SK-N-SH (cell line): ENCODE results near the gene EYA2. TPM values are rescaled to one million over a fixed set of nuclear protein-coding genes. Genes with fewer than 3 reads are reported as not detected.
"Not testable (repeated sequence)": the region's sequence is repeated elsewhere in the genome, so short reads cannot be mapped to it uniquely, and the experiment has no call there.

Experiments used
- CTCF ChIA-PET: fragments of 300-600, 350-600 bp; formaldehyde crosslinking; extraction: SDS; loops from one replicate; lab custom pipeline; 2021; lab: Yijun Ruan, JAX
- POLR2A ChIA-PET: fragments of 350-600 bp; sonication (Branson Sonifier 250); formaldehyde crosslinking; extraction: SDS; loops from one replicate; lab custom pipeline; 2020; ENCODE audit warnings: antibody characterized with exemption, inconsistent platforms; lab: Yijun Ruan, JAX
- DNase-seq: peaks from one replicate; pipeline ENCODE4 v3.0.0; 2012
- H2AFZ ChIP-seq: fragments of 200-600 bp; sonication (generic); 2 replicates; pipeline ENCODE4 v1.8.1; 2016; ENCODE audit warnings: antibody characterized with exemption, mild to moderate bottlenecking, low read depth
- H3F3A ChIP-seq: fragments of 200-600 bp; sonication (generic); replicated peaks from 2 replicates; pipeline ENCODE3; 2016; ENCODE audit warnings: antibody characterized with exemption, mild to moderate bottlenecking; ENCODE audit not compliant: insufficient read depth
- H3K27ac ChIP-seq, 2 experiments: fragments of 200-500 bp in 1 of 2; fragments of 200-600 bp in 1 of 2; sonication (Bioruptor generic) in 1 of 2; sonication (generic), shearing (Covaris generic) in 1 of 2; 2 replicates each; pipeline versions ENCODE4 v1.5.1 to v1.6.1; 2014 to 2016; ENCODE audit warnings: low read depth in 2 of 2, inconsistent platforms in 1 of 2, low read length in 1 of 2, mild to moderate bottlenecking in 1 of 2, mixed read lengths in 1 of 2
- H3K27me3 ChIP-seq: fragments of 200-600 bp; sonication (generic), shearing (Covaris generic); 2 replicates; pipeline ENCODE4 v1.6.1; 2016; ENCODE audit warnings: mixed run types; ENCODE audit not compliant: insufficient read depth
- H3K36me3 ChIP-seq, 2 experiments: fragments of 200-500 bp in 1 of 2; fragments of 200-600 bp in 1 of 2; sonication (Bioruptor generic) in 1 of 2; sonication (generic) in 1 of 2; replicated peaks in 1 of 2; 2 replicates each; pipeline versions ENCODE3 to v1.5.1; 2014 to 2016; ENCODE audit warnings: low read length in 1 of 2, mild to moderate bottlenecking in 1 of 2; ENCODE audit not compliant: insufficient read depth in 2 of 2, control insufficient read depth in 1 of 2
- H3K4me1 ChIP-seq, 2 experiments: fragments of 200-500 bp in 1 of 2; fragments of 200-600 bp in 1 of 2; sonication (Bioruptor generic) in 1 of 2; sonication (generic), shearing (Covaris generic) in 1 of 2; 2 replicates each; pipeline versions ENCODE4 v1.5.1 to v1.6.1; 2014 to 2016; ENCODE audit warnings: low read depth in 1 of 2, low read length in 1 of 2, mixed run types in 1 of 2; ENCODE audit not compliant: insufficient read depth in 2 of 2, control insufficient read depth in 1 of 2
- H3K4me2 ChIP-seq: fragments of 200-600 bp; sonication (generic), shearing (Covaris generic); 2 replicates; pipeline ENCODE4 v1.6.1; 2017; ENCODE audit warnings: mixed run types
- H3K4me3 ChIP-seq, 2 experiments: fragments of 200-500 bp in 1 of 2; fragments of 200-600 bp in 1 of 2; sonication (Bioruptor generic) in 1 of 2; sonication (generic), shearing (Covaris generic) in 1 of 2; 2 replicates each; pipeline versions ENCODE4 v1.5.1 to v1.8.1; 2014 to 2016; ENCODE audit warnings: low read depth in 2 of 2, inconsistent platforms in 1 of 2, low read length in 1 of 2, mild to moderate bottlenecking in 1 of 2, mixed read lengths in 1 of 2, moderate library complexity in 1 of 2
- H3K79me2 ChIP-seq: fragments of 200-600 bp; sonication (generic); 2 replicates; pipeline ENCODE4 v1.8.1; 2017; ENCODE audit warnings: mild to moderate bottlenecking; ENCODE audit not compliant: insufficient read depth
- H3K9ac ChIP-seq: fragments of 200-600 bp; sonication (generic); 2 replicates; pipeline ENCODE4 v1.6.1; 2017; ENCODE audit warnings: mixed run types
- H3K9me2 ChIP-seq: fragments of 200-600 bp; sonication (generic); 2 replicates; pipeline ENCODE4 v1.6.1; 2017; ENCODE audit warnings: mixed run types
- H3K9me3 ChIP-seq: fragments of 200-600 bp; sonication (generic); 2 replicates; pipeline ENCODE4 v1.6.1; 2017; ENCODE audit warnings: mixed run types, mild to moderate bottlenecking, moderate library complexity
- H4K20me1 ChIP-seq: fragments of 200-600 bp; sonication (generic); 2 replicates; pipeline ENCODE4 v1.6.1; 2017; ENCODE audit warnings: mild to moderate bottlenecking, mixed run types; ENCODE audit not compliant: insufficient read depth
- FOXJ3 ChIP-seq: sonication (generic); formaldehyde crosslinking; IDR thresholded peaks from 2 replicates; pipeline ENCODE4 v1.5.1; 2020; ENCODE audit warnings: mild to moderate bottlenecking, missing genetic modification reagents
- FOXM1 ChIP-seq: IDR thresholded peaks from 2 replicates; pipeline ENCODE4 v1.4.0; 2012; ENCODE audit warnings: low read depth, mild to moderate bottlenecking
- GABPA ChIP-seq: IDR thresholded peaks from 2 replicates; pipeline ENCODE4 v1.4.0; 2012; ENCODE audit warnings: low read depth, mild to moderate bottlenecking
- JUND ChIP-seq: IDR thresholded peaks from 2 replicates; pipeline ENCODE4 v1.4.0; 2012
- RAD21 ChIP-seq: IDR thresholded peaks from 2 replicates; pipeline ENCODE4 v1.6.1; 2012; ENCODE audit warnings: mild to moderate bottlenecking, low read length
- RFX5 ChIP-seq: IDR thresholded peaks from 2 replicates; pipeline ENCODE4 v1.6.1; 2012; ENCODE audit warnings: mild to moderate bottlenecking, improper control_type of control experiment, low read length
- SIN3A ChIP-seq: IDR thresholded peaks from 2 replicates; pipeline ENCODE4 v1.6.1; 2012; ENCODE audit warnings: low read depth, mild to moderate bottlenecking, low read length, moderate library complexity, borderline replicate concordance
- SMC3 ChIP-seq: IDR thresholded peaks from 2 replicates; pipeline ENCODE4 v1.6.1; 2012; ENCODE audit warnings: low read depth, low read length, improper control_type of control experiment
- TAF1 ChIP-seq: IDR thresholded peaks from 2 replicates; pipeline ENCODE4 v1.6.1; 2012; ENCODE audit warnings: low read depth, mild to moderate bottlenecking, low read length, moderate library complexity, borderline replicate concordance
- TEAD4 ChIP-seq: IDR thresholded peaks from 2 replicates; pipeline ENCODE4 v1.4.0; 2012; ENCODE audit warnings: mild to moderate bottlenecking, borderline replicate concordance; ENCODE audit not compliant: insufficient read depth
- WGBS: methylation state at CpG from one replicate; pipeline ENCODE4 v1.1.6; 2017; ENCODE audit warnings: low lambda C conversion rate; 5-methylcytosine and 5-hydroxymethylcytosine counted together
- polyA plus RNA-seq, 3 experiments: library from polyadenylated mRNA; depleted of rRNA; stranded (reverse); fragments of >200 nt; gene quantifications; 2 replicates each; pipeline ENCODE4 v1.2.3, GENCODE V29; 2012
- TF ChIP-seq, protein P1 (sequence below): fragments of 150-350 bp; IDR thresholded peaks from 2 replicates; pipeline ENCODE4 v1.6.1; 2017; ENCODE audit warnings: antibody characterized with exemption, low read length, low read depth, borderline replicate concordance
- TF ChIP-seq, protein P2 (sequence below): IDR thresholded peaks from 2 replicates; pipeline ENCODE4 v1.4.0; 2012; ENCODE audit warnings: low read depth

Gene EYA2
- polyA plus RNA-seq, 1 of the 3 experiments (the other 2 are of a cell fraction) = 0.05 TPM

- no peak for TF ChIP-seq TEAD4
- TF ChIP-seq, all 33 proteins: peak for 0
Observed at GRCh38 chr20:47173596-47174216, 279.1 kb downstream of the EYA2 start (continued).

- H3K36me3 ChIP-seq = no peaks in the 10 kb centered on the region
- WGBS = 77% methylated on average over 15 of the region's 21 CpGs
- H2AFZ ChIP-seq = no peak overlapping the region
- no peaks in the 10 kb centered on the region for H3K79me2 ChIP-seq
- H3K9ac ChIP-seq = no peak overlapping the region
- H3K9me2 ChIP-seq = no peaks in the 10 kb centered on the region
- no peak overlapping the region for H3K4me2 ChIP-seq
- POLR2A ChIA-PET = no interaction called here
- no peak overlapping the region for H3K4me3 ChIP-seq
- TF ChIP-seq FOXM1 = no peak
- H3K27me3 ChIP-seq = no peaks in the 10 kb centered on the region
- no peaks in the 10 kb centered on the region for H3K4me1 ChIP-seq
- no peaks in the 10 kb centered on the region for H3K9me3 ChIP-seq
- no peak overlapping the region for H3K27ac ChIP-seq
- no peaks in the 10 kb centered on the region for H3F3A ChIP-seq
- DNase-seq = no peak
- CTCF ChIA-PET = interaction anchor here (1.2 to 3.3 kb wide), 4 partner anchors 22 to 417 kb away, joined by 3 to 11 read pairs (median 4); no protein-coding TSS in a partner anchor
- H4K20me1 ChIP-seq = no peaks in the 10 kb centered on the region
Observed at GRCh38 chr20:47174456-47175243, 280.0 kb downstream of the EYA2 start.

DNA sequence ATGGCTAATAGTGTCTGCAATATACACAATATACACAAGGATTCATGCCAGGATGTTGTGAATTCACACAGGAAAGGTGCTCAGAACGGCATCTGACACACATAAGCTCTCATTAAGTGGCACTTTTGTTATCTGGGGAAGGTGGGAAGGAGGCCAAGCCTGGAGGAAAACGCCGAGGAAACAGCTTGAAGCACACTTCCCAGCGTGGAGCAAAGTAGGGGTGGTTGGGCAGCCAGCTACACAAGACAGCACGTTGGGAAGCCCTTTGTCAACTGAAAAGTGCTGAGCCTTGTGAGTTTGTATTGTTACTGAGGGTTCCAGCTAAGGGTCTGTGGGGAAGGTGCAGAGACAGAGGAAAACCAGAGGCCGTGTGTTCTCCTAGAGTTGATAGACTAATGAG, 280.9 kb downstream of the EYA2 start:
- no peak overlapping the region for H3K4me2 ChIP-seq
- H3K9me3 ChIP-seq = no peaks in the 10 kb centered on the region
- H3K9ac ChIP-seq = no peak overlapping the region
- H3K36me3 ChIP-seq = no peaks in the 10 kb centered on the region
- POLR2A ChIA-PET = no interaction called here
- H3K4me1 ChIP-seq = no peaks in the 10 kb centered on the region
- H3K9me2 ChIP-seq = no peaks in the 10 kb centered on the region
- H3F3A ChIP-seq = no peaks in the 10 kb centered on the region
- 44% methylated on average over 6 of the region's 6 CpGs for WGBS
- H3K27ac ChIP-seq = no peak overlapping the region
- TF ChIP-seq FOXM1 (no peak), SMC3 (no peak), TAF1 (no peak), RFX5 (no peak), GABPA (no peak), RAD21 (no peak), JUND (no peak), FOXJ3 (CRISPR knock-in tag) (no peak), SIN3A (no peak)
- TF ChIP-seq, protein P1, sequence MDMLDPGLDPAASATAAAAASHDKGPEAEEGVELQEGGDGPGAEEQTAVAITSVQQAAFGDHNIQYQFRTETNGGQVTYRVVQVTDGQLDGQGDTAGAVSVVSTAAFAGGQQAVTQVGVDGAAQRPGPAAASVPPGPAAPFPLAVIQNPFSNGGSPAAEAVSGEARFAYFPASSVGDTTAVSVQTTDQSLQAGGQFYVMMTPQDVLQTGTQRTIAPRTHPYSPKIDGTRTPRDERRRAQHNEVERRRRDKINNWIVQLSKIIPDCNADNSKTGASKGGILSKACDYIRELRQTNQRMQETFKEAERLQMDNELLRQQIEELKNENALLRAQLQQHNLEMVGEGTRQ = no peak
- TF ChIP-seq, protein P2, sequence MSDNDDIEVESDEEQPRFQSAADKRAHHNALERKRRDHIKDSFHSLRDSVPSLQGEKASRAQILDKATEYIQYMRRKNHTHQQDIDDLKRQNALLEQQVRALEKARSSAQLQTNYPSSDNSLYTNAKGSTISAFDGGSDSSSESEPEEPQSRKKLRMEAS = no peak
- no peaks in the 10 kb centered on the region for H3K79me2 ChIP-seq
- CTCF ChIA-PET = interaction anchor here (1.2 to 3.3 kb wide), 4 partner anchors 21 to 418 kb away, joined by 3 to 11 read pairs (median 4); no protein-coding TSS in a partner anchor
- no peaks in the 10 kb centered on the region for H4K20me1 ChIP-seq
- DNase-seq = no peak
- H3K4me3 ChIP-seq = no peak overlapping the region
- H3K27me3 ChIP-seq = no peaks in the 10 kb centered on the region
- no peak overlapping the region for H2AFZ ChIP-seq

DNA sequence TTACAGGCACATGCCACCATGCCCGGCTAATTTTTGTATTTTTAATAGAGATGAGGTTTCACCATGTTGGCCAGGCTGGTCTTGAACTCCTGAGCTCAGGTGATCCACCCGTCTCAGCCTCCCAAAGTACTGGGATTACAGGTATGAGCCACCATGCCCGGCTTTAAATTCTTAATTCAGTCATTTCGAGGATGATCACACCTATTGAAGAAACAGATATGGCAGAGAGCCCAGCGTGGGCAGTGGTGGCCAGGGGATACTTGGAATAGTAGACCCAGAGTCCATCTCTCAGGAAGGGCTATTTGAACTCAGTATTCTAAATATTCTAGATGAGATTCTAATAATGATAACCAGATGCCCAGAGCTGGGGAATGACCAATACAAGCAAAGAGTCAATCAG, 281.6 kb downstream of the EYA2 start:
- H3F3A ChIP-seq, DNase-seq, H3K79me2 ChIP-seq, H3K36me3 ChIP-seq, H3K27ac ChIP-seq, H2AFZ ChIP-seq, H3K9me2 ChIP-seq, H4K20me1 ChIP-seq, H3K4me2 ChIP-seq, H3K9ac ChIP-seq, H3K27me3 ChIP-seq, H3K4me1 ChIP-seq, H3K9me3 ChIP-seq, H3K4me3 ChIP-seq: not testable (repeated sequence)
- WGBS = 60% methylated on average over 5 of the region's 5 CpGs
- POLR2A ChIA-PET = interaction anchor here (0.6 kb wide), 1 partner anchor 213 kb away, joined by 3 read pairs; no protein-coding TSS in a partner anchor
- CTCF ChIA-PET = interaction anchor here (1.4 to 3.3 kb wide), 2 partner anchors 25 to 208 kb away, joined by 4 to 11 read pairs; no protein-coding TSS in a partner anchor
